Natural killer cell treated with Interleukin-12 subunit alpha and Interleukin-12 subunit beta and Interleukin-15 and Interleukin-18, amount 100 ng/mL, for 72 hours (primary cell): ENCODE measurements around the gene PPP1R3G. TPM values are rescaled to one million over a fixed set of nuclear protein-coding genes. Genes with fewer than 3 reads are reported as not detected.
"Not testable (repeated sequence)": the region's sequence is repeated elsewhere in the genome, so short reads cannot be mapped to it uniquely, and the experiment has no call there.

Experiments used
- ATAC-seq, 2 donors: fragments of 150-1000 bp; cut with Tn5 transposase in 1 of 2; sonication (Bioruptor Pico), chemical (Tn5 transposase) in 1 of 2; 2 replicates each; pipeline ENCODE4 v1.10.0; 2021
- DNase-seq: peaks from one replicate; pipeline ENCODE4 v3.0.0; 2022; ENCODE audit warnings: low spot score
- H3K27ac Mint-ChIP-seq, 2 donors: 1 replicate in 1 of 2; 2 replicates in 1 of 2; pipeline ENCODE4 v1.8.0; 2022; ENCODE audit warnings: mixed read lengths in 2 of 2, mild to moderate bottlenecking in 1 of 2, moderate library complexity in 1 of 2
- H3K27me3 Mint-ChIP-seq, 2 donors: 1 replicate in 1 of 2; 2 replicates in 1 of 2; pipeline ENCODE4 v1.8.0; 2022; ENCODE audit warnings: mixed read lengths in 2 of 2
- H3K36me3 Mint-ChIP-seq: one replicate; pipeline ENCODE4 v1.8.0; 2022; ENCODE audit warnings: mixed read lengths
- H3K4me1 Mint-ChIP-seq, 2 donors: 1 replicate in 1 of 2; 2 replicates in 1 of 2; pipeline ENCODE4 v1.8.0; 2022; ENCODE audit warnings: low read depth in 2 of 2, mixed read lengths in 2 of 2, mild to moderate bottlenecking in 1 of 2
- H3K4me3 Mint-ChIP-seq: one replicate; pipeline ENCODE4 v1.8.0; 2022; ENCODE audit warnings: mixed read lengths
- H3K9me3 Mint-ChIP-seq: 2 replicates; pipeline ENCODE4 v1.8.0; 2022; ENCODE audit warnings: mixed read lengths
- total RNA-seq, 2 donors: library from RNA; stranded (reverse); gene quantifications; one replicate each; pipeline ENCODE4 v1.2.3, GENCODE V29; 2022

Gene PPP1R3G
- total RNA-seq, 2 donors from 2014 or later = 0.05 TPM; not detected in 1

DNA sequence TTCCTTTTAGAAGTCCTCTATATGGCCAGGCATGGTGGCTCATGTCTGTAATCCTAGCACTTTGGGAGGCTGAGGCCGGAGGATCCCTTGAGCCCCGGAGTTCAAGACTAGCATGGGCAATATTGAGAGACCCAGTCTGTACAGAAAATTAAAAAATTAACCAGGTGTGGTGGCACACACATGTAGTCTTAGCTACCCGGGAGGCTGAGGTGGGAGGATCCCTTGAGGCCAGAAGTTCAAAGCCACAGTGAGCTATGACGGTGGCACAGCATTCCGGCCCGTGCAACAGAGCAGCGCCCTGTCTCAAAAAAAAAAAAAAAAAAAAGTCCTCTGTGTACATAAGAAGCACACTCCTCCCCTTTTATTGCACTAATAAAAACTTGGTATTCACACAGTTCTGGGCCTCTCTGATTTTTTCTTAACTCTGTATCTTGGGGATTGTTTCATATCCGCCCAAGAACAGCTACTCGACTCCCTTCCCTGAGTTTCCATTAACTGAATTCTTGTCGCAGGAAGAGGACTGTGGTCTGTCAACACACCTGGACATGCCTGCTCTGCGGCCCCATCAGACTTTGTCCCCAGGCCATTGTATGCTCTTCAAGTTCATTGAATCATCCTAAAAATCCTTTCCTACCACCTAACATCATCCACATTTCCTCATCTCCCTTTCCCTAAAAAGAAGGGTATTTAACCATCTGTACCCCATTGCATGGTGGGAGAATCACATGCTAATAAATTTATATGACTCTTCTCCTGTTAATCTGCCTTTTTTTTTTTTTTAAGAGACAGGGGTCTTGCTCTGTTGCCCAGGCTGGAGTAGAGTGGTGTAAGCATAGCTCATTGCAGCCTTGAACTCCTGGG lies 25.9 kb upstream of the PPP1R3G start:
- no peak overlapping the region for H3K4me3 Mint-ChIP-seq
- no peak overlapping the region for H3K27ac Mint-ChIP-seq
- H3K27me3 Mint-ChIP-seq = peaks cover 8 to 18% of the 10 kb centered on the region in 2 donors
- no peaks in the 10 kb centered on the region for H3K4me1 Mint-ChIP-seq
- no peaks in the 10 kb centered on the region for H3K36me3 Mint-ChIP-seq
- DNase-seq (no peak), ATAC-seq (no peak)
- H3K9me3 Mint-ChIP-seq = no peaks in the 10 kb centered on the region

DNA sequence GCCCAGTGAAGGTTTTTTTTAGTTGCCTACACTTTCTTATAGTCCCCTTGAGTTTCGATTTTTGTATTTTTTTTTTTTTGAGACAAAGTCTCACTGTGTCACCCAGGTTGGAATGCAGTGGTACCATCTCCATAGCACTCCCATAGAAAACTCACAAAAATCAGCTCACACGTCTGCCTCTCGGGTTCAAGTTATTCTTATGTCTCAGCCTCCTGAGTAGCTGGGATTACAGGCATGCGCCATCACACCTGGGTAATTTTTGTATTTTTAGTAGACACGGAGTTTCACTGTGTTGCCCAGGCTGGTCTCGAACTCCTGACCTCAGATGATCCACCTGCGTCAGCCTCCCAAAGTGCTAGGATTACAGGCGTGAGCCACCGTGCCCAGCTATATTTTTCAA lies 24.7 kb upstream of the PPP1R3G start:
- not testable (repeated sequence) for DNase-seq, H3K27ac Mint-ChIP-seq, H3K9me3 Mint-ChIP-seq, ATAC-seq, H3K36me3 Mint-ChIP-seq, H3K4me3 Mint-ChIP-seq, H3K4me1 Mint-ChIP-seq
- H3K27me3 Mint-ChIP-seq = peaks cover 11 to 24% of the 10 kb centered on the region in 2 donors

DNA sequence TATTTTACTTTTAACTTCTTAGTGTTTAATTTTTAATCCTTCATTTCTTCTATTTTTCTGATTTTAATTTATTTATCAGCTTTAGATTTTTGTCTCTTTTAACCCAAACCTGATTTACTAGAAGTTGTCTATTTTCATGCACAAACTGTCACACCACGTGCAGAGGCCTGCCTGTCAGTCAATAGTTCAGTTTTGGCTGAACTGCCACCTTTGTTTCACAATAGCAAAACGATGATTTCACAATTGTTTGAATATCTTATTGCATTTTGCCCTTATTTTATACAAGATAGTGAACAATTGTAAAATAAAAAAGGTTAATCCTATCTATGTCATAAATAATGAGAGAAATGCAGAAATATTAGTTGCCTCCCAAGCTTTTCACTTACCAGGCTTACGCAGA lies 24.0 kb upstream of the PPP1R3G start:
- H3K27ac Mint-ChIP-seq = no peak overlapping the region
- no peaks in the 10 kb centered on the region for H3K4me1 Mint-ChIP-seq
- ATAC-seq = no peak
- peaks cover 11 to 24% of the 10 kb centered on the region in 2 donors for H3K27me3 Mint-ChIP-seq
- no peaks in the 10 kb centered on the region for H3K9me3 Mint-ChIP-seq
- DNase-seq = no peak
- H3K4me3 Mint-ChIP-seq = no peak overlapping the region
- no peaks in the 10 kb centered on the region for H3K36me3 Mint-ChIP-seq

DNA sequence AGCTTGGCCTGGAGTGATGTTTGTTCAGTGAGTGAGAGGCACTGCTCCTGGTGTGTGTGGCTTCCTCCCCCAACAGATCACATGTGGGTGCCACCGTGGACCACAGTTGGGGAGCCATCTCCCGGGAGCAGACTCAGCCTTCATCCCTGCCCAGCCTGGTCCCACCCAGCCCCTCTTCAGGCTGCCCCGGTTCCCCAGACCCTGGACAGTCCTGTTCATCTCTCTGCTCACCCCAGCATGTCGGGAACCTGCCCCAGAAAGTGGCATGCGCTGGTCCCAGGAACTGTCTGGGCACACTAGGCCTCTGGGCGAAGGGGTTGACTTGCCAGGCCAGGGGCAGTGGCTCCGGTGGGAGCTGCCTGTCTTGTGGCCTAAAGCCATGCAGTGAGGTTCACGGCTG lies 21.5 kb upstream of the PPP1R3G start:
- no peak overlapping the region for H3K4me3 Mint-ChIP-seq
- no peak overlapping the region for H3K27ac Mint-ChIP-seq
- no peaks in the 10 kb centered on the region for H3K4me1 Mint-ChIP-seq
- no peak for ATAC-seq
- H3K36me3 Mint-ChIP-seq = no peaks in the 10 kb centered on the region
- peaks cover 8 to 20% of the 10 kb centered on the region in 2 donors for H3K27me3 Mint-ChIP-seq
- no peaks in the 10 kb centered on the region for H3K9me3 Mint-ChIP-seq
- no peak for DNase-seq

DNA sequence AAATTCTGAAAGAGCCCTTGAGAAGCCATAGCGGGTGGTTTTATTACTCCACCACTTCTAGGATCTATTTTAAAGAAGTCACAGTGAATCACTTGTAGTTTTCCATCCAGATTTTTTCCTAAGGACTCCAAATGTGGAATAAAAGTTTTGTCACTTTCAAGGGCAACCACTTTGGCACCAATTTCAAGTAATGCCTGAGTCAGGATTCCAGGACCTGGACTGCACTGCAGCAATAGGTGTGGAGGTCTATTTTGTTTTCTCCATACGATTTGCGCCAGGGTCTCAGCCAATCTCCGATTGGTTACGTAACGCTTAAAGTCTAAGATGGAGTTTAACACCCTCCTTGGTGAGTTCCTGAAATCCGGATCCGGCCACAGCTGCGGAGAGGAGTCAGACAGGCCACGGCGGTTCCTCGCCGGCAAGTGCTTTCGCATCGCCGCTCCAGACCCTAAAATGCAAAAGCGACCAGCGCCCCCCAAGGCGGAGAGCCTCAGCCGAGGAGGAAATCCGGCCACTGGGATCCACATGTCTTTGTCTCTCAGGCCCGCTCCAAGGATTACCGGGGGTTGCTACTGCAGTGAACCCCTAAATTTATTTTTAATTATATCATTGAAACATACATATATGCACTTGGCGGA lies 18.6 kb upstream of the PPP1R3G start:
- Mint-ChIP-seq H3K4me1 (no peaks in the 10 kb centered on the region), H3K36me3 (no peaks in the 10 kb centered on the region), H3K4me3 (no peak overlapping the region), H3K27ac (no peak overlapping the region), H3K27me3 (peaks cover 3 to 7% of the 10 kb centered on the region in 2 donors), H3K9me3 (no peaks in the 10 kb centered on the region)
- ATAC-seq (no peak), DNase-seq (no peak)

DNA sequence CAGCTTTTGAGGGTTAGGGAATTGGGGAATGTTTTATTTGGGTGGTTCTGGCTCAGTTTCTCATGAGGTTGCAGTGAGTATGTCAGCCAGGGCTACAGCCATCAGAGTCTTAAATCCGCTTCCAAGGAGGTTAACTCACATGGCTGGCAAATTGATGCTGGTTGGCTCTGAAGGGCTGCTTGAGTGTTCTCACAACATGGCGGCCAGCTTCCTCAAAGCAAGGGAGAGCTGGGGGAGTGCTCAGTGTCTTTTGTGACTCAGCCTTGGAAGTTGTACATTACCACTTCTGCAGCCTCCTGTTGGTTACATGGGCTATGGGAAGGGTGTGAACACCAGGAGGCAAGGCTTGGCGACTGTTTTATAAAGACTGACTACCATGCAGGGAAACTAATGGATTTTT lies 17.8 kb upstream of the PPP1R3G start:
- no peak overlapping the region for H3K4me3 Mint-ChIP-seq
- peaks cover 3 to 7% of the 10 kb centered on the region in 2 donors for H3K27me3 Mint-ChIP-seq
- H3K4me1 Mint-ChIP-seq = no peaks in the 10 kb centered on the region
- no peak overlapping the region for H3K27ac Mint-ChIP-seq
- no peaks in the 10 kb centered on the region for H3K36me3 Mint-ChIP-seq
- no peaks in the 10 kb centered on the region for H3K9me3 Mint-ChIP-seq
- DNase-seq (no peak), ATAC-seq (no peak)

DNA sequence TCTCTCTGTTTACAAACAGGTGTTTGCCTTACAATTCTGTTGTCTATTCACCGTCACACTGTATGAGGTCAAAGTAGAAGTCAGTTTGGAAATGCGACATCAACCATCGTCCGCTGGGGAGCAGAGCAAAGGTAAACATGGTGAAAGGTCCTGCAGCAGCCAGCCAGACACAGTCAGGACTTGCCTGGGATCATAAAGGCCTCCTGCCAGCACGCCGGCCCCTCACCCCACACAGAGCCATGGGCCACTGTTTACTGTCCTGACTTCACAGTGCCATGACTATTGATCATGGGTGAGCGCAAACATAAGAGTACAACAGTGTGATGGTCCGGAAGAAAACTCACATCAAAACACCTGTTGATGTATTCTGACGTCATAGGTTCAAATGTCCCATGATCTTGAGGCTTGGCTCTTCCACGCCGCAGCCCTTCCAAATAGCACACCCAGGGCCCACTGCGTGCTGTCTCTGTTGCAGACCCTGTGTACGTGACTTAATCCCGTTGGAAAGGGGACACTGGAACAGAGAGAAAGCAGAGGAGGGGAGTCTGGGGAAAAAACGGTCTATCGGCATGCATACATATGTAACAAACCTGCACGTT lies 16.9 kb upstream of the PPP1R3G start:
- H3K4me3 Mint-ChIP-seq = no peak overlapping the region
- H3K27me3 Mint-ChIP-seq = peaks cover 3 to 7% of the 10 kb centered on the region in 2 donors
- H3K4me1 Mint-ChIP-seq = peaks cover 0 to 2% of the 10 kb centered on the region in 2 donors
- no peak overlapping the region for H3K27ac Mint-ChIP-seq
- DNase-seq (no peak), ATAC-seq (no peak)
- H3K36me3 Mint-ChIP-seq = no peaks in the 10 kb centered on the region
- no peaks in the 10 kb centered on the region for H3K9me3 Mint-ChIP-seq

DNA sequence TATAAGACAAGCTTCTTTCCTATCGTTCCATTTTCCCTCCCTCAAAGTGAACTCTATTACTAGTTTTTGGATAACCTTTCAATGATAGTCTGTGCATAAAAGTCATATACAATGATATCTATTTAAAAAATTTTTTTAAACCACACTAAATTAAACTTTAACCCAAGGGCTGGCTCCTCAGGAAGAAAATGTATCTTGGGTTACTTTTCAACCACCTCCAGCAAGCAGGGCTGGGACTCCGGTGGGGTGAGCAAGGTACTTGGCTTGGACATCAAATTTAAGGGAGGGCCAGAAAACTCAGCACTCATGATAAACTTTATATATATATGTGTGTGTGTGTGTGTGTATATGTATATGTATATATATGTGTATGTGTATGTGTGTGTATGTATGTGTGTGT lies 13.9 kb upstream of the PPP1R3G start:
- peaks cover 0 to 2% of the 10 kb centered on the region in 2 donors for H3K4me1 Mint-ChIP-seq
- no peak overlapping the region for H3K4me3 Mint-ChIP-seq
- DNase-seq (no peak), ATAC-seq (no peak)
- no peaks in the 10 kb centered on the region for H3K9me3 Mint-ChIP-seq
- no peaks in the 10 kb centered on the region for H3K36me3 Mint-ChIP-seq
- H3K27me3 Mint-ChIP-seq = peaks cover 11 to 17% of the 10 kb centered on the region in 2 donors
- H3K27ac Mint-ChIP-seq = no peak overlapping the region

DNA sequence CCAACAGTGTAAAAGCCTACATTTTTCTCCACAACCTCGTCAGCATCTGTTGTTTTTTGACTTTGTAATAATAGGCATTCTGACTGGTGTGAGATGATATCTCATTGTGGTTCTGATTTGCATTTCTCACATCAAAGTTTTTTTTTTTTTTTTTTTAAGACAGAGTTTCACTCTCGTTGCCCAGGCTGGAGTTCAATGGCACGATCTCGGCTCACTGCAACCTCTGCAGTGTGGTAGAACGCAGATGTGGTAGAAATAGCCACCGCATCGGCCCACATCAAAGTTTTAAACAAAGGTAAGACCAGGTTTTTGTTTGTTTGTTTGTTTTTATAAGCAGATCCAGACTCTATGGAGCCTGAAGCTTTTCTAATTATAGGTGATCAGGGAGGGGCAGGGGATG lies 12.7 kb upstream of the PPP1R3G start:
- H3K9me3 Mint-ChIP-seq = no peaks in the 10 kb centered on the region
- H3K4me1 Mint-ChIP-seq = peaks cover 0 to 2% of the 10 kb centered on the region in 2 donors
- H3K27ac Mint-ChIP-seq = no peak overlapping the region
- H3K36me3 Mint-ChIP-seq = no peaks in the 10 kb centered on the region
- H3K4me3 Mint-ChIP-seq = no peak overlapping the region
- DNase-seq (no peak), ATAC-seq (no peak)
- H3K27me3 Mint-ChIP-seq = peaks cover 14 to 26% of the 10 kb centered on the region in 2 donors

DNA sequence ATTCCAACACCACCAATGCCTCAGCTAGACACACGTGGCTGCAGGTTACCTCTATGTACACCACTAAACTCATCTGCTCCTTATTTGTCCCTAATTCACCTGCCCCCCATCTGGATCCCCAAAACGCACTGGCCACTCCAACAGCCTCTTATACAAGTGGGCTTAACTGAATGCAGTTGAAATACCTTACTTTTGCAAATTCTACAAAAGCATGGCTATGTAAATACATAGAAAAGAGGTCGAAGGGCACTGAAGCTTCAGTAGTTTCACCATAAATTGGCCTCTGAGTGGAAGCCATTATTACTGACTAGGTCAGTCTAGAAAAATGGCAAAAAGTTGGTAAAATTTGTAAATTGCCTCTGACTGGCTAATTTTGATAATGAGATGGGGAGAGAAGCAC lies 11.1 kb upstream of the PPP1R3G start:
- H3K9me3 Mint-ChIP-seq = no peaks in the 10 kb centered on the region
- ATAC-seq (no peak), DNase-seq (no peak)
- peaks cover 14 to 26% of the 10 kb centered on the region in 2 donors for H3K27me3 Mint-ChIP-seq
- H3K36me3 Mint-ChIP-seq = no peaks in the 10 kb centered on the region
- peaks cover 0 to 2% of the 10 kb centered on the region in 2 donors for H3K4me1 Mint-ChIP-seq
- H3K4me3 Mint-ChIP-seq = no peak overlapping the region
- H3K27ac Mint-ChIP-seq = no peak overlapping the region

DNA sequence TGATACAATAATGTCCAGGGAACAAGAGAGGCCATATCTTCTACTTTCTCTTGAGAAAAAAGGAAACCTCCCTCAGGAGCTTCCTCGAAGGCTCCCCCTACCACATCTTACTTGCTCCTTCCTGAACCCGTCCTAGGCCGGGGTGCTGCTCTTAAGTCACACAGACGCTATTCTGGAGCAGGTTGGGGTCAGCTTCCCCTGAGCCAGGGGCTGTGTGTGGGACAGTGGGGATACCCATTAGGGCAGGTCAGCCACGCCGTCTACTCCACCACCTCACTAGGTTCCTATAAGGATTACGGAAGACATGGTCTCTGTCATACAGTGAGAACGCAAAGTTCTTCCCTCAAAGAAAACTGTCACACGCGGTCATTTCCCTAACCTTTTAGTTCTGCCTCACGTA lies 8.2 kb upstream of the PPP1R3G start:
- no peak for DNase-seq
- no peaks in the 10 kb centered on the region for H3K36me3 Mint-ChIP-seq
- H3K4me1 Mint-ChIP-seq = peaks cover 0 to 2% of the 10 kb centered on the region in 2 donors
- H3K4me3 Mint-ChIP-seq = no peak overlapping the region
- ATAC-seq = peak in 1 of 2 donors; percentile 43
- H3K9me3 Mint-ChIP-seq = no peaks in the 10 kb centered on the region
- peaks cover 23 to 46% of the 10 kb centered on the region in 2 donors for H3K27me3 Mint-ChIP-seq
- H3K27ac Mint-ChIP-seq = no peak overlapping the region

DNA sequence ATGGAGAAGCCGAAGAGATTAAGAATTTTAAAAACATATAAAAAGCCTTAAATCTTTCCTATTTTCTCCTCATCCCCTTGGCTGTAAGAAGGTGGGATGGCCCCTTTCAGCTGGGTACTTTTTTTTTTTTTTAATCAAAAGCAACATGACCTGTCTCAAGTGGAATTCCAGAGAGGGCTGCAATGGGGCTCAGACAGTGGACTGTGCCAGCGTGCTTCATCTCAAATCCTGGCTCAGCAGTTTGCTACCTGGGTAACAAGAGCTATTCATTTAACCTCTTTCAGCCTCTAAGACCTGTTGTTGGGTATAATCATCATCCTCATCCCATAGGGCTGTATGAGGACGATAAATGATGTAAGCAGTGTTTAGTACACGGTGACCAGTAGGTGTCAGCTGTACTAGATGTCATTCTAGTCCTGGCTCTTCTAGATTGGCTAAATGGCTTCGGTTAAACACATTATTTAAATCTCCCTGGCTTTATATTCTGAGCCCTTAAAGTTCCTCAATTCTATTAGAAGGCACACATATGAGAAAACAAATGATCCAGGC lies 6.9 kb upstream of the PPP1R3G start:
- no peaks in the 10 kb centered on the region for H3K36me3 Mint-ChIP-seq
- no peaks in the 10 kb centered on the region for H3K9me3 Mint-ChIP-seq
- H3K27ac Mint-ChIP-seq = no peak overlapping the region
- no peak for ATAC-seq
- no peak for DNase-seq
- no peaks in the 10 kb centered on the region for H3K4me1 Mint-ChIP-seq
- H3K4me3 Mint-ChIP-seq = no peak overlapping the region
- peaks cover 30 to 59% of the 10 kb centered on the region in 2 donors for H3K27me3 Mint-ChIP-seq

DNA sequence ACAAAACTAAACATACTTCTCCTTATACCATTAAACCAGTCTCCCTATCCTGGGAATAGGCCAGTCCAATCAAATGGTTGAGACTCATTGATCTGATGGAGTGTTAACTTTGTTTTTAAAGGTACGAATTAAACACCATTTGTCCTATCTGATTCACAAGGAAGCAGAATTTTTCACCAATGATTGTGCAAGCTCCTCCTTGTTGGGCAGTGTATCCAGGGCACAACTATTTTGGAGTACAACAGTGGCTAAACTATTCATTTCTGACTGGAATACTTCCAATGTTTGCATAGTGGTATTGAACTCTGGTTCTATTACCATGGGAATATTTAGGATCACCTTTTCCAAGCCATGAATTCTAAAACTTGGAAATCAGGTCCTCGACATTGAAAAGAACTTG lies 5.4 kb upstream of the PPP1R3G start:
- Mint-ChIP-seq H3K27ac (no peak overlapping the region), H3K9me3 (no peaks in the 10 kb centered on the region), H3K27me3 (peaks cover 29 to 58% of the 10 kb centered on the region in 2 donors), H3K36me3 (no peaks in the 10 kb centered on the region), H3K4me3 (no peak overlapping the region), H3K4me1 (no peaks in the 10 kb centered on the region)
- no peak for ATAC-seq
- no peak for DNase-seq

DNA sequence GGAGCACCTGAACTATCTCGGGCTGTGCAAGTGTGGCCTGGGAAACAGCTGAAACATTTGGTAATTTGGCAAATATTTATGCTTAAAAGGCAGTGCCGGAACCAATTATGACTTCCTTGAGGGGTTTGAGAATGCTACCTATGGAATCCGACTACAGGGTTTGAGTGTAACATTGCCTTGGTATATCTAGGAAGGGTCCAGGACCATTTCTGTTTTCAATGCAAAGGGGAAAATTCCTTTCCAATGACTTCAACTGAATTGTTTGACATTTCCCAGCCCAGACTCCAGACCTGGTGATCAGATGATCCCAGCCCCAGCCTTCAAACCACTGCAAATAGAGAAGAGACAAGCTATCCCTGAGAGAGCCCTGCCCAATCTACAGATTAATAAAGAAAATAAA lies 4.6 kb upstream of the PPP1R3G start:
- no peak for ATAC-seq
- Mint-ChIP-seq H3K36me3 (no peaks in the 10 kb centered on the region), H3K4me1 (no peaks in the 10 kb centered on the region), H3K27me3 (peaks cover 23 to 49% of the 10 kb centered on the region in 2 donors), H3K27ac (no peak overlapping the region), H3K4me3 (no peak overlapping the region), H3K9me3 (no peaks in the 10 kb centered on the region)
- DNase-seq = no peak
